NOMO-1 treated with DMSO at 0.1 percent for 48 hours (cell line): ENCODE measurements around the gene MUC5B.

Experiments used
- DNase-seq: peaks from one replicate; lab custom pipeline; 2025; ENCODE audit not compliant: unreplicated experiment; lab: John Stamatoyannopoulos, UW

Gene MUC5B

GRCh38 chr11:1219834-1220815, 2.7 kb upstream of the MUC5B start:
- no peak for DNase-seq

- no peak for DNase-seq
Measured at GRCh38 chr11:1220941-1221721, 1.7 kb upstream of the MUC5B start.

GRCh38 chr11:1221848-1222311, 986 bp upstream of the MUC5B start:
- no peak for DNase-seq

GRCh38 chr11:1223346-1224110, 662 bp downstream of the MUC5B start:
- DNase-seq, result no peak

- DNase-seq, result no peak
Measured at GRCh38 chr11:1224111-1224490, 1.2 kb downstream of the MUC5B start.

- DNase-seq, result no peak
Measured at GRCh38 chr11:1224491-1225385, 1.9 kb downstream of the MUC5B start.

GRCh38 chr11:1225386-1226225, 2.7 kb downstream of the MUC5B start:
- DNase-seq, result no peak

GRCh38 chr11:1226226-1226985, 3.5 kb downstream of the MUC5B start:
- DNase-seq, result no peak

- DNase-seq, result no peak
Measured at GRCh38 chr11:1226986-1227550, 4.2 kb downstream of the MUC5B start.

- no peak for DNase-seq
Measured at GRCh38 chr11:1227551-1228100, 4.8 kb downstream of the MUC5B start.

GRCh38 chr11:1228101-1228821, 5.4 kb downstream of the MUC5B start:
- DNase-seq, result no peak

- no peak for DNase-seq
Measured at GRCh38 chr11:1228921-1229451, 6.1 kb downstream of the MUC5B start.

- no peak for DNase-seq
Measured at GRCh38 chr11:1229471-1230120, 6.7 kb downstream of the MUC5B start.

GRCh38 chr11:1230121-1230455, 7.2 kb downstream of the MUC5B start:
- no peak for DNase-seq

GRCh38 chr11:1230456-1231395, 7.9 kb downstream of the MUC5B start:
- DNase-seq, result no peak
